ENCODE results near the gene TOP3B.
A peak's percentile ranks its signal among the peaks of the same experiment; 100 is the strongest.
"Not testable (repeated sequence)": the region's sequence is repeated elsewhere in the genome, so short reads cannot be mapped to it uniquely, and the experiment has no call there.

The TOP3B gene

GRCh38 chr22:21943571-21944448 lies 38.8 kb downstream of the TOP3B start:
- no peak for DNase-seq

GRCh38 chr22:21942407-21943343 lies 39.9 kb downstream of the TOP3B start:
- no peak for DNase-seq

- DNase-seq = no peak
Measured at GRCh38 chr22:21941921-21942320, 40.7 kb downstream of the TOP3B start.

- no peak for DNase-seq
Measured at GRCh38 chr22:21940521-21940920, 42.1 kb downstream of the TOP3B start.

- DNase-seq = not testable (repeated sequence)
Measured at GRCh38 chr22:21939935-21940334, 42.7 kb downstream of the TOP3B start.

GRCh38 chr22:21939461-21939913 lies 43.1 kb downstream of the TOP3B start:
- no peak for DNase-seq

GRCh38 chr22:21938906-21939305 lies 43.7 kb downstream of the TOP3B start:
- no peak for DNase-seq

GRCh38 chr22:21938071-21938822 lies 44.3 kb downstream of the TOP3B start:
- peak; percentile 92 for DNase-seq

- DNase-seq = no peak
Measured at GRCh38 chr22:21937821-21938070, 44.8 kb downstream of the TOP3B start.

GRCh38 chr22:21937041-21937820 lies 45.4 kb downstream of the TOP3B start:
- no peak for DNase-seq

GRCh38 chr22:21936151-21936775 lies 46.3 kb downstream of the TOP3B start:
- DNase-seq = no peak

- DNase-seq = no peak
Measured at GRCh38 chr22:21933910-21934309, 48.7 kb downstream of the TOP3B start.

- no peak for DNase-seq
Measured at GRCh38 chr22:21933413-21933812, 49.2 kb downstream of the TOP3B start.

- DNase-seq = no peak
Measured at GRCh38 chr22:21932347-21932746, 50.2 kb downstream of the TOP3B start.

GRCh38 chr22:21931056-21931455 lies 51.5 kb downstream of the TOP3B start:
- no peak for DNase-seq

GRCh38 chr22:21929253-21929652 lies 53.3 kb downstream of the TOP3B start:
- no peak for DNase-seq

GRCh38 chr22:21928048-21928447 lies 54.5 kb downstream of the TOP3B start:
- DNase-seq = no peak

- no peak for DNase-seq
Measured at GRCh38 chr22:21927174-21927823, 55.3 kb downstream of the TOP3B start.

- DNase-seq = no peak
Measured at GRCh38 chr22:21926728-21927127, 55.9 kb downstream of the TOP3B start.

- DNase-seq = no peak
Measured at GRCh38 chr22:21923163-21923561, 59.4 kb downstream of the TOP3B start.
